ENCODE data around the gene NFATC2IP. TPM values are rescaled to one million over a fixed set of nuclear protein-coding genes. Genes with fewer than 3 reads are reported as not detected.

The NFATC2IP gene
- 17.3 and 17.4 TPM in 2 replicates for total RNA-seq
- 19.7 and 22.3 TPM in 2 replicates for polyA plus RNA-seq

- DNase-seq (ENCODE audit: low spot score): peak; percentile 99
- Histone ChIP-seq H3K4me3 (peak within 1 kb of the TSS; percentile 97), H3K27ac (peak within 1 kb of the TSS; percentile 59), H2AFZ (peak within 1 kb of the TSS; percentile 65), H3K9me3 (ENCODE audit: low read depth) (no peaks in the 10 kb centered on the region), H3K4me1 (ENCODE audit: insufficient read depth) (peaks cover 9% of the 10 kb centered on the region), H3K79me2 (peaks cover 26% of the 10 kb centered on the region), H3K36me3 (replicated peaks; ENCODE audit: insufficient read depth, low read depth) (no peaks in the 10 kb centered on the region), H3K9me2 (replicated peaks; ENCODE audit: insufficient read depth) (no peaks in the 10 kb centered on the region), H3K4me2 (peak within 1 kb of the TSS; percentile 96), H3K27me3 (no peaks in the 10 kb centered on the region), H4K20me1 (ENCODE audit: insufficient read depth, poor library complexity, severe bottlenecking) (no peaks in the 10 kb centered on the region)
- WGBS (ENCODE audit: low lambda C conversion rate, missing lambda C conversion rate): 2% methylated on average over 52 of the region's 79 CpGs
- TF ChIP-seq, protein P1, sequence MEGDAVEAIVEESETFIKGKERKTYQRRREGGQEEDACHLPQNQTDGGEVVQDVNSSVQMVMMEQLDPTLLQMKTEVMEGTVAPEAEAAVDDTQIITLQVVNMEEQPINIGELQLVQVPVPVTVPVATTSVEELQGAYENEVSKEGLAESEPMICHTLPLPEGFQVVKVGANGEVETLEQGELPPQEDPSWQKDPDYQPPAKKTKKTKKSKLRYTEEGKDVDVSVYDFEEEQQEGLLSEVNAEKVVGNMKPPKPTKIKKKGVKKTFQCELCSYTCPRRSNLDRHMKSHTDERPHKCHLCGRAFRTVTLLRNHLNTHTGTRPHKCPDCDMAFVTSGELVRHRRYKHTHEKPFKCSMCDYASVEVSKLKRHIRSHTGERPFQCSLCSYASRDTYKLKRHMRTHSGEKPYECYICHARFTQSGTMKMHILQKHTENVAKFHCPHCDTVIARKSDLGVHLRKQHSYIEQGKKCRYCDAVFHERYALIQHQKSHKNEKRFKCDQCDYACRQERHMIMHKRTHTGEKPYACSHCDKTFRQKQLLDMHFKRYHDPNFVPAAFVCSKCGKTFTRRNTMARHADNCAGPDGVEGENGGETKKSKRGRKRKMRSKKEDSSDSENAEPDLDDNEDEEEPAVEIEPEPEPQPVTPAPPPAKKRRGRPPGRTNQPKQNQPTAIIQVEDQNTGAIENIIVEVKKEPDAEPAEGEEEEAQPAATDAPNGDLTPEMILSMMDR (IDR thresholded peaks at IDR 0.05; ENCODE audit: poor library complexity): no peak
- TF ChIP-seq EZH2 (IDR thresholded peaks at IDR 0.05; ENCODE audit: borderline replicate concordance) (no peak), EZH2phosphoT487 (IDR thresholded peaks at IDR 0.05; ENCODE audit: low read depth, severe bottlenecking, unreplicated experiment) (no peak)
Observed at GRCh38 chr16:28950648-28951409, at the start of gene NFATC2IP. Gene NFATC2IP, plus strand, starts transcription at chr16:28950937. Its CDS starts 75 bp downstream, at chr16:28951012.

GRCh38 chr16:28901862-28902261 is 48.9 kb upstream of the NFATC2IP start:
- no peak for TF ChIP-seq EZH2 (IDR thresholded peaks at IDR 0.05; ENCODE audit: borderline replicate concordance)
- no peak for TF ChIP-seq EZH2phosphoT487 (IDR thresholded peaks at IDR 0.05; ENCODE audit: low read depth, severe bottlenecking, unreplicated experiment)
- TF ChIP-seq, protein P1 (IDR thresholded peaks at IDR 0.05; ENCODE audit: poor library complexity): no peak
- no peak overlapping the region for H3K27ac ChIP-seq
- no peaks in the 10 kb centered on the region for H3K4me1 ChIP-seq (ENCODE audit: insufficient read depth)
- no peak overlapping the region for H3K4me2 ChIP-seq
- no peaks in the 10 kb centered on the region for H3K79me2 ChIP-seq
- DNase-seq (ENCODE audit: low spot score): no peak
- H3K36me3 ChIP-seq (replicated peaks; ENCODE audit: insufficient read depth, low read depth): no peaks in the 10 kb centered on the region
- H3K27me3 ChIP-seq: no peaks in the 10 kb centered on the region
- H4K20me1 ChIP-seq (ENCODE audit: insufficient read depth, poor library complexity, severe bottlenecking): no peaks in the 10 kb centered on the region
- over 99% methylated on average over 14 of the region's 15 CpGs for WGBS (ENCODE audit: low lambda C conversion rate, missing lambda C conversion rate)
- H3K9me2 ChIP-seq (replicated peaks; ENCODE audit: insufficient read depth): no peaks in the 10 kb centered on the region
- H2AFZ ChIP-seq: no peak overlapping the region
- no peaks in the 10 kb centered on the region for H3K9me3 ChIP-seq (ENCODE audit: low read depth)
- H3K4me3 ChIP-seq: no peak overlapping the region

DNA sequence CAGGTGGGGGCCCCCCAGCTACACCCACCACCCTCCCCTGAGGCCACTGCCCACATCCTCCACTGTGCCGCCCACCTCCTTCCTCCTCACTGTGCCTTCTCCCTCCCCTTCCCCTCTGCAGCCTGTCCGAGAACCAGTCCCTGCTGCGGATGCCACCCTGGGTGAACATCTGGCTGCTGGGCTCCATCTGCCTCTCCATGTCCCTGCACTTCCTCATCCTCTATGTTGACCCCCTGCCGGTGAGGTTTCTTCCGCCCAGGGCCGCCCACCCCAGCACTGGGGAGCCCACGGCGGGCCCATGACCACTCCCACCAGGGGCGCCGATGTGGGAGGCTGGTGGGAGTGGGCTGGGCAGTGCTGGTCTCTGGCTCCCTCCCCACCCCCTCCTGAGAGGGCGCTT is 47.8 kb upstream of the NFATC2IP start:
- no peak for DNase-seq (ENCODE audit: low spot score)
- H3K9me3 ChIP-seq (ENCODE audit: low read depth): no peaks in the 10 kb centered on the region
- TF ChIP-seq EZH2phosphoT487 (IDR thresholded peaks at IDR 0.05; ENCODE audit: low read depth, severe bottlenecking, unreplicated experiment) (no peak), EZH2 (IDR thresholded peaks at IDR 0.05; ENCODE audit: borderline replicate concordance) (no peak)
- TF ChIP-seq, protein P1 (IDR thresholded peaks at IDR 0.05; ENCODE audit: poor library complexity): no peak
- H3K4me2 ChIP-seq: no peak overlapping the region
- no peaks in the 10 kb centered on the region for H3K27me3 ChIP-seq
- no peaks in the 10 kb centered on the region for H3K4me1 ChIP-seq (ENCODE audit: insufficient read depth)
- H3K79me2 ChIP-seq: no peaks in the 10 kb centered on the region
- H2AFZ ChIP-seq: no peak overlapping the region
- H3K36me3 ChIP-seq (replicated peaks; ENCODE audit: insufficient read depth, low read depth): no peaks in the 10 kb centered on the region
- H4K20me1 ChIP-seq (ENCODE audit: insufficient read depth, poor library complexity, severe bottlenecking): no peaks in the 10 kb centered on the region
- H3K9me2 ChIP-seq (replicated peaks; ENCODE audit: insufficient read depth): no peaks in the 10 kb centered on the region
- 84% methylated on average over 10 of the region's 11 CpGs for WGBS (ENCODE audit: low lambda C conversion rate, missing lambda C conversion rate)
- H3K4me3 ChIP-seq: no peak overlapping the region
- no peak overlapping the region for H3K27ac ChIP-seq

Data from hepatocyte (in vitro differentiated cells).